H9 (cell line): ENCODE data around the gene SRRM2. TPM values are rescaled to one million over a fixed set of nuclear protein-coding genes. Genes with fewer than 3 reads are reported as not detected.

Experiments used
- DNase-seq: peaks from one replicate; pipeline ENCODE4 v3.0.0-alpha.2; 2017
- H2AFZ ChIP-seq: one replicate; pipeline ENCODE4 v1.6.1; 2013; ENCODE audit warnings: mild to moderate bottlenecking, low read length, control low read depth, moderate library complexity
- H2AK5ac ChIP-seq: 2 replicates; pipeline ENCODE4 v1.6.1; 2013; ENCODE audit warnings: low read length, control low read depth, mixed read lengths; ENCODE audit not compliant: insufficient read length
- H2BK120ac ChIP-seq: one replicate; pipeline ENCODE4 v1.6.1; 2013; ENCODE audit warnings: low read depth, mild to moderate bottlenecking, low read length, control low read depth, inconsistent platforms; ENCODE audit not compliant: poor library complexity, severe bottlenecking
- H2BK12ac ChIP-seq: 2 replicates; pipeline ENCODE4 v1.6.1; 2013; ENCODE audit warnings: low read length, control low read depth, mixed read lengths, low read depth; ENCODE audit not compliant: insufficient read length
- H2BK15ac ChIP-seq: 2 replicates; pipeline ENCODE4 v1.6.1; 2013; ENCODE audit warnings: low read depth, low read length, control low read depth
- H2BK20ac ChIP-seq: one replicate; pipeline ENCODE4 v1.6.1; 2013; ENCODE audit warnings: low read depth, mild to moderate bottlenecking, low read length, control low read depth, inconsistent platforms; ENCODE audit not compliant: poor library complexity, severe bottlenecking
- H2BK5ac ChIP-seq: 2 replicates; pipeline ENCODE4 v1.6.1; 2013; ENCODE audit warnings: low read length, control low read depth, mixed read lengths; ENCODE audit not compliant: insufficient read length
- H3K14ac ChIP-seq: 2 replicates; pipeline ENCODE4 v1.6.1; 2013; ENCODE audit warnings: low read length, control low read depth; ENCODE audit not compliant: insufficient read depth
- H3K18ac ChIP-seq: 2 replicates; pipeline ENCODE4 v1.6.1; 2013; ENCODE audit warnings: low read depth, mild to moderate bottlenecking, mixed read lengths, low read length, control low read depth; ENCODE audit not compliant: insufficient read length
- H3K23ac ChIP-seq: 2 replicates; pipeline ENCODE4 v1.6.1; 2013; ENCODE audit warnings: low read length, control low read depth, mixed read lengths, low read depth; ENCODE audit not compliant: insufficient read length
- H3K23me2 ChIP-seq: 2 replicates; pipeline ENCODE4 v1.6.1; 2013; ENCODE audit warnings: low read depth, mild to moderate bottlenecking, mixed read lengths, low read length, control low read depth; ENCODE audit not compliant: insufficient read length, poor library complexity, severe bottlenecking
- H3K27ac ChIP-seq: 2 replicates; pipeline ENCODE4 v1.5.1; 2013; ENCODE audit warnings: low read length, control low read depth, mixed read lengths, low read depth; ENCODE audit not compliant: insufficient read length
- H3K27me3 ChIP-seq: 2 replicates; pipeline ENCODE4 v1.6.1; 2013; ENCODE audit warnings: low read length, control low read depth, inconsistent platforms; ENCODE audit not compliant: insufficient read depth
- H3K4ac ChIP-seq: 2 replicates; pipeline ENCODE4 v1.6.1; 2013; ENCODE audit warnings: low read depth, mild to moderate bottlenecking, control low read depth, inconsistent platforms, low read length, moderate library complexity
- H3K4me1 ChIP-seq: 2 replicates; pipeline ENCODE4 v1.6.1; 2013; ENCODE audit warnings: low read length, control low read depth, inconsistent platforms; ENCODE audit not compliant: insufficient read depth
- H3K4me2 ChIP-seq: 2 replicates; pipeline ENCODE4 v1.6.1; 2013; ENCODE audit warnings: low read length, control low read depth, mixed read lengths; ENCODE audit not compliant: insufficient read length, insufficient read depth
- H3K56ac ChIP-seq: 2 replicates; pipeline ENCODE4 v1.6.1; 2013; ENCODE audit warnings: low read depth, mild to moderate bottlenecking, mixed read lengths, low read length, control low read depth; ENCODE audit not compliant: insufficient read length
- H3K79me1 ChIP-seq: 2 replicates; pipeline ENCODE4 v1.6.1; 2013; ENCODE audit warnings: low read depth, mild to moderate bottlenecking, moderate library complexity, low read length, control low read depth, inconsistent platforms; ENCODE audit not compliant: insufficient read depth, poor library complexity, severe bottlenecking
- H3K79me2 ChIP-seq: 2 replicates; pipeline ENCODE4 v1.6.1; 2013; ENCODE audit warnings: low read length, control low read depth, inconsistent platforms; ENCODE audit not compliant: insufficient read depth
- H3K9ac ChIP-seq: 2 replicates; pipeline ENCODE4 v1.6.1; 2013; ENCODE audit warnings: low read length, control low read depth, mixed read lengths; ENCODE audit not compliant: insufficient read length; ENCODE audit errors: extremely low read depth
- H3K9me3 ChIP-seq: one replicate; pipeline ENCODE4 v1.6.1; 2013; ENCODE audit warnings: low read depth, low read length, inconsistent platforms; ENCODE audit not compliant: control insufficient read depth
- H3T11ph ChIP-seq: one replicate; pipeline ENCODE4 v1.6.1; 2013; ENCODE audit warnings: mild to moderate bottlenecking, low read length, control low read depth, inconsistent platforms
- H4K20me1 ChIP-seq: one replicate; pipeline ENCODE4 v1.6.1; 2013; ENCODE audit not compliant: control insufficient read depth, insufficient read length, insufficient read depth
- H4K5ac ChIP-seq: 2 replicates; pipeline ENCODE4 v1.6.1; 2013; ENCODE audit warnings: low read depth, mild to moderate bottlenecking, mixed read lengths, low read length, control low read depth; ENCODE audit not compliant: insufficient read length
- H4K8ac ChIP-seq: replicated peaks from 2 replicates; pipeline ENCODE4 v1.6.1; 2013; ENCODE audit warnings: low read length, control low read depth, mixed read lengths, low read depth; ENCODE audit not compliant: insufficient read length
- H4K91ac ChIP-seq: 2 replicates; pipeline ENCODE4 v1.6.1; 2013; ENCODE audit warnings: low read depth, mild to moderate bottlenecking, moderate library complexity, mixed read lengths, low read length, control low read depth; ENCODE audit not compliant: insufficient read length
- H3K27ac Mint-ChIP-seq, 3 experiments: 2 replicates in 2 of 3; 3 replicates in 1 of 3; pipeline ENCODE4 v1.8.0; 2020 to 2021; ENCODE audit warnings: mixed read lengths in 3 of 3, mild to moderate bottlenecking in 1 of 3, moderate library complexity in 1 of 3
- H3K27me3 Mint-ChIP-seq: 2 replicates; pipeline ENCODE4 v1.8.0; 2021; ENCODE audit warnings: low read depth, mild to moderate bottlenecking, moderate library complexity, mixed read lengths
- H3K36me3 Mint-ChIP-seq, 3 experiments: 2 replicates in 2 of 3; 3 replicates in 1 of 3; pipeline ENCODE4 v1.8.0; 2020 to 2021; ENCODE audit warnings: low read depth in 3 of 3, mixed read lengths in 3 of 3; ENCODE audit not compliant: insufficient read depth in 1 of 3
- H3K4me1 Mint-ChIP-seq, 2 experiments: 2 replicates each; pipeline ENCODE4 v1.8.0; 2020; ENCODE audit warnings: mixed read lengths in 2 of 2
- H3K4me3 Mint-ChIP-seq, 2 experiments: 2 replicates in 1 of 2; 3 replicates in 1 of 2; pipeline ENCODE4 v1.8.0; 2020 to 2021; ENCODE audit warnings: mild to moderate bottlenecking in 2 of 2, mixed read lengths in 2 of 2, moderate library complexity in 1 of 2
- H3K9me3 Mint-ChIP-seq, 2 experiments: 2 replicates in 1 of 2; 3 replicates in 1 of 2; pipeline ENCODE4 v1.8.0; 2020; ENCODE audit warnings: mild to moderate bottlenecking in 2 of 2, mixed read lengths in 2 of 2, moderate library complexity in 1 of 2
- CTCF ChIP-seq: fragments of 200-600 bp; sonication (generic); conservative IDR thresholded peaks from 3 replicates; pipeline ENCODE4 v1.8.0; 2021; ENCODE audit warnings: antibody characterized with exemption, mild to moderate bottlenecking
- WGBS: extraction: QIAGEN DNeasy Blood & Tissue Kit; methylation state at CpG from one replicate; pipeline ENCODE4 v1.1.7; 2013; ENCODE audit warnings: missing lambda C conversion rate, low lambda C conversion rate, mixed read lengths; ENCODE audit not compliant: insufficient read length; ENCODE audit errors: extremely low coverage; 5-methylcytosine and 5-hydroxymethylcytosine counted together
- total RNA-seq: library from RNA; stranded (reverse); gene quantifications from 2 replicates; pipeline ENCODE4 v1.2.1, GENCODE V29; 2021

SRRM2 gene
- total RNA-seq, 1 experiment from 2014 or later = 694 TPM

GRCh38 chr16:2767891-2768290, 15.5 kb downstream of the SRRM2 start:
- H3K4me1 ChIP-seq = no peaks in the 10 kb centered on the region
- H2BK12ac ChIP-seq = no peak overlapping the region
- no peak overlapping the region for H3K14ac ChIP-seq
- H3K4me2 ChIP-seq = no peak overlapping the region
- TF ChIP-seq CTCF = no peak
- H2BK120ac ChIP-seq = no peak overlapping the region
- Mint-ChIP-seq H3K36me3 (peaks cover 85 to 100% (median 99%) of the 10 kb centered on the region in 3 experiments), H3K27ac (peak overlapping the region; percentile 14 to 95 (median 74); a peak in 6 of 7 replicates), H3K27me3 (peaks cover 4% of the 10 kb centered on the region), H3K4me3 (peak overlapping the region in 1 of 2 experiments; percentile 27; a peak in 2 of 5 replicates), H3K9me3 (peaks cover 14 to 27% of the 10 kb centered on the region in 2 experiments), H3K4me1 (peaks cover 6 to 33% of the 10 kb centered on the region in 2 experiments; a peak in 3 of 4 replicates)
- no peak overlapping the region for H2AFZ ChIP-seq
- H3K9ac ChIP-seq = no peak overlapping the region
- H4K91ac ChIP-seq = no peak overlapping the region
- peaks cover 20% of the 10 kb centered on the region for H3K79me1 ChIP-seq
- H3K79me2 ChIP-seq = peaks cover 2% of the 10 kb centered on the region; the same call in 1 of the 2 replicates
- no peak overlapping the region for H3K27ac ChIP-seq
- H2BK20ac ChIP-seq = no peak overlapping the region
- no peak overlapping the region for H4K5ac ChIP-seq
- H2AK5ac ChIP-seq = no peak overlapping the region
- DNase-seq = no peak
- no peak overlapping the region for H3K56ac ChIP-seq
- H2BK5ac ChIP-seq = no peak overlapping the region
- no peaks in the 10 kb centered on the region for H3K27me3 ChIP-seq
- H4K8ac ChIP-seq = no peak overlapping the region
- no peak overlapping the region for H2BK15ac ChIP-seq
- no peaks in the 10 kb centered on the region for H4K20me1 ChIP-seq
- no CpG with 5 or more reads among the region's 14 CpGs for WGBS
- no peaks in the 10 kb centered on the region for H3K23me2 ChIP-seq
- no peak overlapping the region for H3T11ph ChIP-seq
- no peak overlapping the region for H3K23ac ChIP-seq
- H3K9me3 ChIP-seq = no peaks in the 10 kb centered on the region
- no peak overlapping the region for H3K18ac ChIP-seq
- no peak overlapping the region for H3K4ac ChIP-seq
